Osteoblast (primary cell): ENCODE measurements around the gene SLC6A4. TPM values are rescaled to one million over a fixed set of nuclear protein-coding genes. Genes with fewer than 3 reads are reported as not detected.
"Not testable (repeated sequence)": the region's sequence is repeated elsewhere in the genome, so short reads cannot be mapped to it uniquely, and the experiment has no call there.

Experiments
- DNase-seq: peaks from one replicate; pipeline ENCODE4 v3.0.0; 2011; ENCODE audit warnings: low spot score, mixed read lengths; ENCODE audit not compliant: insufficient read length; ENCODE audit errors: missing footprints
- H2AFZ ChIP-seq: 2 replicates; pipeline ENCODE4 v1.6.0; 2011; ENCODE audit warnings: mild to moderate bottlenecking, low read length
- H3K27ac ChIP-seq: 2 replicates; pipeline ENCODE4 v1.5.1; 2011; ENCODE audit warnings: mild to moderate bottlenecking, low read depth, low read length, moderate library complexity
- H3K27me3 ChIP-seq: 2 replicates; pipeline ENCODE4 v1.6.0; 2012; ENCODE audit warnings: mild to moderate bottlenecking, control low read depth, inconsistent platforms, low read length, moderate library complexity; ENCODE audit not compliant: insufficient read depth
- H3K36me3 ChIP-seq: 2 replicates; pipeline ENCODE4 v1.5.1; 2011; ENCODE audit warnings: mild to moderate bottlenecking, low read length, control low read depth, moderate library complexity; ENCODE audit not compliant: insufficient read depth
- H3K4me1 ChIP-seq: 2 replicates; pipeline ENCODE4 v1.5.1; 2011; ENCODE audit warnings: mild to moderate bottlenecking, low read length, control low read depth, moderate library complexity; ENCODE audit not compliant: insufficient read depth
- H3K4me2 ChIP-seq: 2 replicates; pipeline ENCODE4 v1.6.0; 2011; ENCODE audit warnings: mild to moderate bottlenecking, low read length; ENCODE audit not compliant: insufficient read depth
- H3K4me3 ChIP-seq: fragments of 200-600 bp; sonication (generic); 3 replicates; pipeline ENCODE4 v1.5.1; 2012; ENCODE audit warnings: mild to moderate bottlenecking, low read length, inconsistent platforms; ENCODE audit not compliant: insufficient read depth
- H3K79me2 ChIP-seq: 2 replicates; pipeline ENCODE4 v1.6.0; 2012; ENCODE audit warnings: mild to moderate bottlenecking, low read length, control low read depth, inconsistent platforms; ENCODE audit not compliant: insufficient read depth
- H3K9me3 ChIP-seq: 2 replicates; pipeline ENCODE4 v1.5.1; 2011; ENCODE audit warnings: low read depth, low read length, control low read depth
- H4K20me1 ChIP-seq: 2 replicates; pipeline ENCODE4 v1.6.0; 2012; ENCODE audit warnings: mild to moderate bottlenecking, low read length, control low read depth; ENCODE audit not compliant: insufficient read depth
- CTCF ChIP-seq: IDR thresholded peaks from 2 replicates; pipeline ENCODE4 v1.5.1; 2011; ENCODE audit warnings: mild to moderate bottlenecking, low read depth, low read length, moderate library complexity; ENCODE audit errors: extremely low read depth
- total RNA-seq: library from RNA; depleted of rRNA; stranded (reverse); fragments of >200 nt; gene quantifications from 2 replicates; pipeline ENCODE4 v1.2.3, GENCODE V29; 2012

The SLC6A4 gene
- total RNA-seq, 1 donor = 0.36 TPM

GRCh38 chr17:30234296-30234695 lies 1.2 kb downstream of the SLC6A4 start:
- H3K4me1 ChIP-seq = peaks cover 19% of the 10 kb centered on the region
- no peak for TF ChIP-seq CTCF
- H3K27me3 ChIP-seq = peaks cover 78% of the 10 kb centered on the region
- no peaks in the 10 kb centered on the region for H4K20me1 ChIP-seq
- no peaks in the 10 kb centered on the region for H3K9me3 ChIP-seq
- DNase-seq = no peak
- no peaks in the 10 kb centered on the region for H3K79me2 ChIP-seq
- H2AFZ ChIP-seq = no peak overlapping the region
- H3K4me2 ChIP-seq = no peak overlapping the region
- no peaks in the 10 kb centered on the region for H3K36me3 ChIP-seq
- no peak overlapping the region for H3K27ac ChIP-seq
- H3K4me3 ChIP-seq = no peak overlapping the region

- no peaks in the 10 kb centered on the region for H4K20me1 ChIP-seq
- H3K27ac ChIP-seq = no peak overlapping the region
- DNase-seq = no peak
- H3K4me2 ChIP-seq = no peak overlapping the region
- H3K27me3 ChIP-seq = peaks cover 79% of the 10 kb centered on the region
- no peaks in the 10 kb centered on the region for H3K36me3 ChIP-seq
- no peak for TF ChIP-seq CTCF
- H3K4me3 ChIP-seq = no peak overlapping the region
- no peak overlapping the region for H2AFZ ChIP-seq
- no peaks in the 10 kb centered on the region for H3K9me3 ChIP-seq
- H3K4me1 ChIP-seq = peaks cover 19% of the 10 kb centered on the region
- H3K79me2 ChIP-seq = no peaks in the 10 kb centered on the region
These were observed 2.6 kb downstream of the SLC6A4 start for GRCh38 chr17:30232824-30233427.

GRCh38 chr17:30232015-30232823 lies 3.3 kb downstream of the SLC6A4 start:
- no peaks in the 10 kb centered on the region for H3K79me2 ChIP-seq
- H3K9me3 ChIP-seq = no peaks in the 10 kb centered on the region
- H3K36me3 ChIP-seq = no peaks in the 10 kb centered on the region
- peak; percentile 39 for DNase-seq
- H3K27ac ChIP-seq = no peak overlapping the region
- H3K27me3 ChIP-seq = peaks cover 74% of the 10 kb centered on the region
- no peak for TF ChIP-seq CTCF
- no peak overlapping the region for H2AFZ ChIP-seq
- no peaks in the 10 kb centered on the region for H4K20me1 ChIP-seq
- H3K4me2 ChIP-seq = no peak overlapping the region
- H3K4me1 ChIP-seq = peaks cover 14% of the 10 kb centered on the region
- H3K4me3 ChIP-seq = no peak overlapping the region

GRCh38 chr17:30230596-30231125 lies 4.8 kb downstream of the SLC6A4 start:
- H3K9me3 ChIP-seq = no peaks in the 10 kb centered on the region
- H3K4me2 ChIP-seq = no peak overlapping the region
- H2AFZ ChIP-seq = no peak overlapping the region
- no peak overlapping the region for H3K4me3 ChIP-seq
- H3K36me3 ChIP-seq = no peaks in the 10 kb centered on the region
- no peak for TF ChIP-seq CTCF
- peaks cover 5% of the 10 kb centered on the region for H3K4me1 ChIP-seq
- no peaks in the 10 kb centered on the region for H3K79me2 ChIP-seq
- peaks cover 70% of the 10 kb centered on the region for H3K27me3 ChIP-seq
- peak; percentile 14 for DNase-seq
- H4K20me1 ChIP-seq = no peaks in the 10 kb centered on the region
- H3K27ac ChIP-seq = no peak overlapping the region

GRCh38 chr17:30230009-30230408 lies 5.5 kb downstream of the SLC6A4 start:
- H4K20me1 ChIP-seq, H3K4me1 ChIP-seq, H3K4me2 ChIP-seq, H3K36me3 ChIP-seq, H3K27ac ChIP-seq, H3K9me3 ChIP-seq, H3K79me2 ChIP-seq, H2AFZ ChIP-seq, DNase-seq, H3K4me3 ChIP-seq: not testable (repeated sequence)
- H3K27me3 ChIP-seq = peaks cover 68% of the 10 kb centered on the region
